ENCODE results near the gene TP53INP2. TPM values are rescaled to one million over a fixed set of nuclear protein-coding genes. Genes with fewer than 3 reads are reported as not detected.
"Not testable (repeated sequence)": the region's sequence is repeated elsewhere in the genome, so short reads cannot be mapped to it uniquely, and the experiment has no call there.

The TP53INP2 gene, protein sequence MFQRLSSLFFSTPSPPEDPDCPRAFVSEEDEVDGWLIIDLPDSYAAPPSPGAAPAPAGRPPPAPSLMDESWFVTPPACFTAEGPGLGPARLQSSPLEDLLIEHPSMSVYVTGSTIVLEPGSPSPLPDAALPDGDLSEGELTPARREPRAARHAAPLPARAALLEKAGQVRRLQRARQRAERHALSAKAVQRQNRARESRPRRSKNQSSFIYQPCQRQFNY
- total RNA-seq, result 1 to 10 TPM; 1.3 to 2.6 TPM

DNA sequence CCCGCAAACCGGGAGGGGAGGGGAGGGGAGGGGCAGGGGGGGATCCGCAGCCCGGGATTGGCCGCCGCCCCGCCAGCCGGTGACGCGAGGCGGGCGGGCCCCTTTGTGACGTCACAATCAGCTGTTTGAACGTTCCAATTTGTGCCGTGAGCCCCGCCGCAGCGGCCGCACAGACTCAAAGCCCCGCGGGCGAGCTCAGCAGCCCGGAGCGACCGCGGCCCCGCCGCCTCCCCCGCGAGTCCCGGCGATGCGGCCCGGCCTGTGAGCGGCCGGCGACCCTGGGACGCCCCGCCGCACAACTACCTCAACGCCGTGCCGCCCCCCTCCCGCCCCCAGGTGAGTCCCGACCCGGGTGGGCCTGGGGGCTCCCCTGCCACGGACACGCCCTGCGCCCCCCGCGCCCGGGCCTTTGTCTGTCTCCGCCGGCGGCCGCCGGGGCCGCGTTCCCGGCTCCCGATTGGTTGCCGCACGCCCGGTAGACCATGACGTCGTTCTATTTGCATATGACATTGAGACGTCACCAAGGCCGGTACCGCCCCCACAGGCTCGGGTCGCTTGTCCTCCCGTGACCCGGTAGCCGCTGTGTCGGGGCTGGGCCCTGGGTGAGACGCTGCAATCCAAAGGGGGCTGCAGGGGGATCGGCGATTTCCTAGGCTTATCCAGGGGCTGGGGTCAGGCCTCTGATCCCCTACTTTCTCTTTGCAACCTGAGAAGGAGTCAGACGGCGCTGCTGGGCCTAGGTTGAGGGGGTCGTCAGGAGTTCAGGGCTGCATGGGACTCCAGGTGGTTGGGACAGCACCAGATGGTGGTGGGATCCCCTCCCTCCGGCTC, at the start of gene TP53INP2:
Gene TP53INP2 (plus strand): TSS at position 168 of the 831 bp plus-strand sequence. CDS start 4,396 bp downstream, outside the sequence.
- ChIA-PET CTCF (interaction anchor here (0.7 to 1.9 kb wide), 8 partner anchors 9 to 392 kb away, joined by 3 to 10 read pairs (median 4); partner anchors contain the start of genes DYNLRB1 and PIGU), POLR2A (no interaction called here)
- Mint-ChIP-seq H3K4me3 (peak within 1 kb of the TSS; percentile 90), H3K4me1 (peaks cover 31% of the 10 kb centered on the region), H3K36me3 (ENCODE audit: low read depth) (no peaks in the 10 kb centered on the region), H3K27ac (peak within 1 kb of the TSS; percentile 93), H3K9me3 (no peaks in the 10 kb centered on the region), H3K27me3 (peaks cover 7% of the 10 kb centered on the region)
- peak; percentile 92 for DNase-seq

DNA sequence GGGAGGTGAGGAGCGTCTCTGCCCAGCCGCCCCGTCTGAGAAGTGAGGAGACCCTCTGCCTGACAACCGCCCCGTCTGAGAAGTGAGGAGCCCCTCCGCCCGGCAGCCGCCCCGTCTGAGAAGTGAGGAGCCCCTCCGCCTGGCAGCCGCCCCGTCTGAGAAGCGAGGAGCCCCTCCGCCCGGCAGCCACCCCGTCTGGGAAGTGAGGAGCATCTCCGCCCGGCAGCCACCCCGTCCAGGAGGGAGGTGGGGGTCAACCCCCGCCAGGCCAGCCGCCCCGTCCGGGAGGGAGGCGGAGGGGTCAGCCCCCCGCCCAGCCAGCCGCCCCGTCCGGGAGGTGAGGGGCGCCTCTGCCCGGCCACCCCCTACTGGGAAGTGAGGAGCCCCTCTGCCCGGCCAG, 45.5 kb upstream of the TP53INP2 start:
- H3K9me3 Mint-ChIP-seq; CTCF ChIA-PET; H3K27ac Mint-ChIP-seq; DNase-seq; H3K36me3 Mint-ChIP-seq (ENCODE audit: low read depth); POLR2A ChIA-PET; H3K27me3 Mint-ChIP-seq; H3K4me3 Mint-ChIP-seq; H3K4me1 Mint-ChIP-seq: not testable (repeated sequence)

DNA sequence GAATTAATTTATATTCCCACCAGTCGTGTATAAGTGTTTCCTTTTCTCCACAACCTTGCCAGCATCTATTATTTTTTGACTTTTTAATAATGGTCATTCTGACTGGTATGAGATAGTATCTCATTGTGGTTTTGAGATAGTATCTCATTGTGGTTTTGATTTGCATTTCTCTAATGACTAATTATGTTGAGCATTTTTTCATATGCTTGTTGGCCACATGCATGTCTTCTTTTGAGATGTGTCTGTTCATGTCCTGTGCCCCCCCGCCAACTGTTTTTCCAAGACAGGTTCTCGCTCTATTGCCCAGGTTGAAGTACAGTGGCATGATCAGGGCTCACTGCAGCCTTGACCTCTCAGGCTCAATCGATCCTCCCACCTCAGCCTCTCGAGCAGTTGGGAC, 42.3 kb upstream of the TP53INP2 start:
- CTCF ChIA-PET, result not testable (repeated sequence)

DNA sequence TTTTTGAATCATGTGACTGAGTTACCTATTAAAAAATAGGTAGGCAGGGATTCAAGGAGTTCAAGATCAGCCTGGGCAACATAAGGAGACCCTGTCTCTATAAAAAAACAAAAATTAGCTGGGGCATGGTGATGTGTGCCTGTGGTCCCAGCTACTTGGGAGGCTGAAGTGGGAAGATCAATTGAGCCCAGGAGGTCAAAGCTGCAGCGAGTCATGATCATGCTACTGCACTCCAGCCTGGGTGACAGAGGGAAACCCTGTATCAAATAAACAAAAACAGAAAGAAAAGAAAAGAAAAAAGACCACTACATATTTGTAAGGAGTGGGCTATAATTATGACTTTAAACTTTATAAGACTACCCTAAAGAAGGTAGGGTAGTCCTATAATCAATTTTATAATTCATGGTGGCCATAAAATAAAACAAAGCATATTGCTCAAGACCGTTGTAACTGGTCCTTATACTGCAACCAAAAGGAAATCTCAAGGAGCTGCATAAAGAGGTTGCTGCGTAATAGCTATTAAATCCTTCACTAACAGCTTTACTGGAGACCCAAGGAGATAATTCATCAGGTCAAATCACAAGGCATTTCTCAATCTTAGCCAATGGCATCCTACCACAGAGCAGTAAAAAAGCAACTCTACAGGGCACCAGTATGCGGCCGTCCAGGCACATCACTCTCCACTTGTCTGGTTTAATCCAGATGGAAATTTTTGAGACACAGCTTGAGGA, 40.8 kb upstream of the TP53INP2 start:
- POLR2A ChIA-PET, result no interaction called here
- H3K4me3 Mint-ChIP-seq, result no peak overlapping the region
- H3K36me3 Mint-ChIP-seq (ENCODE audit: low read depth), result no peaks in the 10 kb centered on the region
- no peak for DNase-seq
- H3K27me3 Mint-ChIP-seq, result no peaks in the 10 kb centered on the region
- H3K27ac Mint-ChIP-seq, result no peak overlapping the region
- peaks cover 2% of the 10 kb centered on the region for H3K4me1 Mint-ChIP-seq
- CTCF ChIA-PET, result interaction anchor here (0.6 to 1.0 kb wide), 3 partner anchors 11 to 217 kb away, joined by 3 to 4 read pairs (median 4); no protein-coding TSS in a partner anchor
- H3K9me3 Mint-ChIP-seq, result no peaks in the 10 kb centered on the region

More for the DNA sequence above, 42.3 kb upstream of the TP53INP2 start:
- POLR2A ChIA-PET; H3K27me3 Mint-ChIP-seq; H3K36me3 Mint-ChIP-seq (ENCODE audit: low read depth); H3K4me1 Mint-ChIP-seq; H3K9me3 Mint-ChIP-seq; DNase-seq; H3K4me3 Mint-ChIP-seq; H3K27ac Mint-ChIP-seq: not testable (repeated sequence)

DNA sequence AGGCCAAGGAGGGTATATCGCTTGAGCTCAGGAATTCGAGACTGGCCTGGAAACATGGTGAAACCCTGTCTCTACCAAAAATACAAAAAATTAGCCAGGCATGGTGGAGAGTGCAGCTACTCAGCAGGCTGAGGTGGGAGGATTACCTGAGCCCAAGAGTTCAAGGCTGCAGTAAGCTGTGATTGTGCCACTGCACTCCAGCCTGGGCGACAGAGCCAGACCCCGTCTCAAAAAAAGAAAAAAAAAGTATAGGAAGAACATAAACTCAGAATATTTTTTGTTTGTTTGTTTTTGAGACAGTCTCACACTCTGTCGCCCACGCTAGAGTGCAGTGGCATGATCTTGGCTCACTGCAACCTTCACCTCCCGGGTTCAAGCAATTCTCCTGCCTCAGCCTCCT, 39.4 kb upstream of the TP53INP2 start:
- H3K9me3 Mint-ChIP-seq; H3K27me3 Mint-ChIP-seq; H3K4me3 Mint-ChIP-seq; H3K4me1 Mint-ChIP-seq; DNase-seq; CTCF ChIA-PET; POLR2A ChIA-PET; H3K36me3 Mint-ChIP-seq (ENCODE audit: low read depth); H3K27ac Mint-ChIP-seq: not testable (repeated sequence)

DNA sequence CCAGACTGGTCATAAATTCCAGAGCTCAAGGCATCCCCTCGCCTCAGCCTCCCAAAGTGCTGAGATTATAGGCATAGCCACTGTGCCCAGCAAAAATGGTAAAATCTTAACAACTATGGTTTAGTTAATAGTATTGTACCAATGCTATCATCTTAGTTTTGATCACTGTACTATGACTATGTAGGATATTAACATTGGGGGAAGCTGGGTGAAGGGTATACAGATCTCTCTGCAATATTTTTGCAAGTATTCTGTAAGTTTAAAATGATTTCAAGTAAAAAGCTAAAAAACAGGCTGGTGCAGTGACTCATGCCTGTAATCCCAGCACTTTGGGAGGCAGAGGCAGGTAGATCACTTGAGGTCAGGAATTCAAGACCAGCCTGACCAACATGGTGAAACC, 35.0 kb upstream of the TP53INP2 start:
- CTCF ChIA-PET, result no interaction called here

DNA sequence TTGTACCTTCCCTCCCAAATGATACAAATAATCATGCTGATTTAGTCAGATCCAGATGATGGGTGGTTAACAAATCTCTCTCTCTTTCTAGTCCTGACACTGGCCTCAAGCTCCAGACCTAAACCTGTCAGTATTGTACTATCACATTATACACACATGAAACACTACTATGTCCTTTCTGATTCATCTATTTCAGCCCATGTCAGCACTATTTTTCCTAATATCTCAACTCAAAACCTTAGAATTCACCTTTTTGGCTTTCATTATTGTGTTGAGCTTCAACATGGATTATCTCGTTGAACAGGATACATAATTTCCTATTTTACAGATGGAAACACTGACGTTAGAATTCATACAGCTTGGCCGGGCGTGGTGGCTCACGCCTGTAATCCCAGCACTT, 30.7 kb upstream of the TP53INP2 start:
- Mint-ChIP-seq H3K4me3 (no peak overlapping the region), H3K27me3 (no peaks in the 10 kb centered on the region), H3K4me1 (peaks cover 21% of the 10 kb centered on the region), H3K36me3 (ENCODE audit: low read depth) (no peaks in the 10 kb centered on the region), H3K9me3 (no peaks in the 10 kb centered on the region), H3K27ac (no peak overlapping the region)
- POLR2A ChIA-PET, result no interaction called here
- no peak for DNase-seq
- CTCF ChIA-PET, result interaction anchor here (1.0 to 1.5 kb wide), 3 partner anchors 9 to 27 kb away, joined by 3 to 4 read pairs (median 3); no protein-coding TSS in a partner anchor

More for the DNA sequence above, 35.0 kb upstream of the TP53INP2 start:
- no peak for DNase-seq
- H3K4me1 Mint-ChIP-seq, result peaks cover 4% of the 10 kb centered on the region
- H3K9me3 Mint-ChIP-seq, result no peaks in the 10 kb centered on the region
- H3K36me3 Mint-ChIP-seq (ENCODE audit: low read depth), result no peaks in the 10 kb centered on the region
- H3K27me3 Mint-ChIP-seq, result no peaks in the 10 kb centered on the region
- no peak overlapping the region for H3K4me3 Mint-ChIP-seq
- POLR2A ChIA-PET, result no interaction called here
- no peak overlapping the region for H3K27ac Mint-ChIP-seq

DNA sequence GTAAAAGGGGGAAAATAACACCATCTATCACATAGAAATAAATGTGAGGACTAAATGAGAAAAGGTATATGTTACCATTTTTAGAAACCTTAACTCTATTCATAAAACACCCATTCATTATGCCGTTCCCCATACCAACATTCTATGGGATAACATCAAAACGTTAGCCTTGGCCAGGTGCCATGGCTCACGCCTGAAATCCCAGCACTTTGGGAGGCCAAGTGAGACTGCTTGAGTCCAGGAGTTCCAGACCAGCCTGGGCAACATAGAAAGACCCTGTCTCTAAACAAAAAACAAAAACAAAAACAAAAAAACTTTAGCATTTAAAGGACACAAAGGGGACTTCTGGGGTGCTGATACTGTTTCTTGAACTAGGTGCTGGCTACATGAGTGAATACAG, 28.6 kb upstream of the TP53INP2 start:
- no peaks in the 10 kb centered on the region for H3K27me3 Mint-ChIP-seq
- DNase-seq, result no peak
- no peaks in the 10 kb centered on the region for H3K36me3 Mint-ChIP-seq (ENCODE audit: low read depth)
- peak overlapping the region; percentile 97 for H3K4me3 Mint-ChIP-seq
- peaks cover 27% of the 10 kb centered on the region for H3K4me1 Mint-ChIP-seq
- POLR2A ChIA-PET, result no interaction called here
- CTCF ChIA-PET, result interaction anchor here (0.6 to 0.7 kb wide), 2 partner anchors 425 to 1124 kb away, joined by 3 to 5 read pairs; no protein-coding TSS in a partner anchor
- H3K9me3 Mint-ChIP-seq, result no peaks in the 10 kb centered on the region
- no peak overlapping the region for H3K27ac Mint-ChIP-seq

DNA sequence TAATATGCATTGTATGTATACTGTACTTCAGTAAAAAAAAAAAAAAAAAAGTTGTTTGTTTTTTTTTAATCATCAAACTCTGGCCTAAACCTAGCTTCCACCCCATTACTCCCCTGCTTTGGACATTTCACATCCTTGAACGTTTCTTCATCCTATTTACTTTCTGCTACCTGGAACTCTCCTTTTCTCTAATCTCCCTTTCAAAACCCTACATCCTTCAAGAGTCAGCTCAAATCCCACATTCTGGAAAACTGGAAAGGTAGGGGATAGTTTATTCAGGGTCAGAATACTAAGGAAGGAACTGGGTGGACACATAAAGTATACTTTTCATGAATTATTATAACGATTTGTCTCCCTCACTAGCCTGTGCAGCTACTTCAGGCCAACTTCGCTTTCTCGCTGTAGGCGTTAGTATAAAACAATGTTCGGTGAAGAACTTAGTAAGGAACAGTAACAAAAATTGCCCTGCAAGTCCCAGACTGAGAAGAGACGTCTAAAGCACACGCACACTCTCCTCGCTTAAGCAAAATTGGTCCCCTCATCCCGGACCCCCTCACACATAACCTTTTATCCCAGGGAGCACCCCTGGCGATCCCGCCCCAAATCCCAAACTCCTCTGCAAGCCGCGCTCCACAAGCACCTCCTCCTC, 28.0 kb upstream of the TP53INP2 start:
- H3K4me3 Mint-ChIP-seq, result peak overlapping the region; percentile 97
- peaks cover 28% of the 10 kb centered on the region for H3K4me1 Mint-ChIP-seq
- ChIA-PET POLR2A (no interaction called here), CTCF (interaction anchor here (0.6 to 0.9 kb wide), 3 partner anchors 363 to 1124 kb away, joined by 3 to 5 read pairs (median 3); no protein-coding TSS in a partner anchor)
- H3K36me3 Mint-ChIP-seq (ENCODE audit: low read depth), result no peaks in the 10 kb centered on the region
- peak overlapping the region; percentile 97 for H3K27ac Mint-ChIP-seq
- H3K9me3 Mint-ChIP-seq, result no peaks in the 10 kb centered on the region
- no peaks in the 10 kb centered on the region for H3K27me3 Mint-ChIP-seq
- no peak for DNase-seq

DNA sequence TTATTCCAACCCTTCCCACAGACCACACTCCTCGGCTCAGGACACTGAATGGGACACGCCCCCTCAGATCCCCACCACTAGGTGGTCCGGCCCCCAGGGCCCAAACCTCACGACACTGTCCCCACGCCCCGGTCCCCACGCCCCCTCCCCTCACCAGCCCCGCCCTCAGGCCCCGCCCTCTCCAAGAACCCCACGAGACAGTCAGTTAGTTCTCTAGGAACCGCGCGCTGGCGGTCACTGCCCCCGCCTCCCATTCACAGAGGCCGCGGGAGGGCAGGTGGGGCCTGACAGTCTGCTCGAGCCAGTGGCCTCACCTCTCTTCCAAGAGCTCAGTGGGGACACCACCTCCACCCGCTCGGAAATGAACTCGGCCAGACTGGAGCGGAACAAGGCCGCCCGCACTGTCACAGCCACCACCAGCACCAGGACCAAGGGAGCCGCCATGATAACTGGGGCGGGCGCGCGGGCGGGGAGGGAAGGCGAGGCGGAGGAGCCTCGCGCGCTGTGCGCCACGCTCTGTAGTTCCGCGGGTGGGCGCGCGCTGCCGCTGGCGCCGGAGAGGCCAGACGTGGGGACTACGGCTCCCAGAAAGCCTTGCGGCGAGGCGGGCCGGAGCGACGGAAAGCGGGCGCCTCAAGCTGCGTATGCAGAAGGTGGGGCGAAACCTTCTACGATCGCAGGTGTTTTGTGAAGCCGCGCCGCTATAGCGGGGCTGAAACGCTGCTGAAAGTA, 27.3 kb upstream of the TP53INP2 start, which contains the start of gene PIGU:
Gene PIGU (minus strand): TSS at position 451 of the 732 bp plus-strand sequence. CDS start 7 bp downstream, at position 444.
- no peaks in the 10 kb centered on the region for H3K9me3 Mint-ChIP-seq
- POLR2A ChIA-PET, result interaction anchor here (0.6 kb wide), 1 partner anchor 156 kb away, joined by 3 read pairs; no protein-coding TSS in a partner anchor
- H3K27me3 Mint-ChIP-seq, result no peaks in the 10 kb centered on the region
- peak within 1 kb of the TSS; percentile 97 for H3K4me3 Mint-ChIP-seq
- CTCF ChIA-PET, result interaction anchor here (0.6 to 1.0 kb wide), 5 partner anchors 27 to 462 kb away, joined by 3 read pairs; partner anchors contain the start of gene TP53INP2
- peak; percentile 97 for DNase-seq
- H3K36me3 Mint-ChIP-seq (ENCODE audit: low read depth), result no peaks in the 10 kb centered on the region
- peaks cover 28% of the 10 kb centered on the region for H3K4me1 Mint-ChIP-seq
- H3K27ac Mint-ChIP-seq, result peak within 1 kb of the TSS; percentile 97

DNA sequence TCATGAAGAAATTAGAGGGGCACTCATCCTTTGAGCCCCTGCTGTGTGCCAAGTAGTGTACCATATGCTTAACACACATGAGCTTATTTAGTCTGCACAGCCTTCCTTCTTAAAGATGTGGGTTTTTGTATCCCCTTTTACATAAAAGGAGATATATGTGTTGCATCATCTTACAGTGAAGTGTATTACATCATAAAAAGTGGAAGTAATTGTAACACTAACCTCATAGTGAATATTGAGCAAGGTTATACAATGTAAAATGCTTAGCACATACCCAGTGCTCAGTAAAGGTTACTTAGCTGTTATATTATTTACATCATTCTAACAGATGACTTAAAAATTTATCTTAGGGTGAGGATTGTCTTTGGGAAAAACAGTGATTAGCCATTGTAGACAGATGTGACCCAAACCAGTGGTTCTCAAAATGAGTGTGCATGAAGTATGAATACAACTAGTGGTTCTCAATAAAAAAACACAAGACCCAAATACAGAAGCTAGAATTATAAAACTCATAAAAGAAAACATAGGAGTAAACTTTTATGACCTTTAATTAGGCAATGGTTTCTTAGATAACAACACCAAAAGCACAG, 23.5 kb upstream of the TP53INP2 start:
- peaks cover 17% of the 10 kb centered on the region for H3K4me1 Mint-ChIP-seq

More for the DNA sequence above, 23.5 kb upstream of the TP53INP2 start:
- H3K4me3 Mint-ChIP-seq, result no peak overlapping the region
- H3K9me3 Mint-ChIP-seq, result no peaks in the 10 kb centered on the region
- H3K27ac Mint-ChIP-seq, result no peak overlapping the region
- CTCF ChIA-PET, result interaction anchor here (0.5 to 1.2 kb wide), 2 partner anchors 23 to 307 kb away, joined by 3 read pairs; no protein-coding TSS in a partner anchor
- POLR2A ChIA-PET, result no interaction called here
- no peaks in the 10 kb centered on the region for H3K27me3 Mint-ChIP-seq
- no peak for DNase-seq
- H3K36me3 Mint-ChIP-seq (ENCODE audit: low read depth), result no peaks in the 10 kb centered on the region
